ENCODE measurements around the gene SUMO1.

- TF ChIP-seq POLR2A (IDR thresholded peaks at IDR 0.05) (no peak), CTCF (IDR thresholded peaks at IDR 0.05 in 4 of 5, conservative IDR thresholded peaks at IDR 0.05 in 1 of 5) (no peak)
Measured at GRCh38 chr2:202286595-202286994, 48.2 kb upstream of the SUMO1 start.

Measured in gastrocnemius medialis (tissue), 4 donors.